SKM-1 (cell line): ENCODE data around the gene CUL2.
"Not testable (repeated sequence)": the region's sequence is repeated elsewhere in the genome, so short reads cannot be mapped to it uniquely, and the experiment has no call there.

ENCODE experiments used
- DNase-seq: peaks from one replicate; lab custom pipeline; 2025; ENCODE audit not compliant: unreplicated experiment; lab: John Stamatoyannopoulos, UW

Gene CUL2

GRCh38 chr10:34981844-34982243, 108.3 kb downstream of the CUL2 start:
- DNase-seq = no peak

- DNase-seq = no peak
Measured at GRCh38 chr10:34979938-34980337, 110.2 kb downstream of the CUL2 start.

- no peak for DNase-seq
Measured at GRCh38 chr10:34978080-34978479, 112.1 kb downstream of the CUL2 start.

- DNase-seq = not testable (repeated sequence)
Measured at GRCh38 chr10:34976380-34976910, 113.7 kb downstream of the CUL2 start.

- DNase-seq = not testable (repeated sequence)
Measured at GRCh38 chr10:34974364-34975065, 115.6 kb downstream of the CUL2 start.

- not testable (repeated sequence) for DNase-seq
Measured at GRCh38 chr10:34973757-34974156, 116.4 kb downstream of the CUL2 start.

- not testable (repeated sequence) for DNase-seq
Measured at GRCh38 chr10:34973121-34973520, 117.0 kb downstream of the CUL2 start.

GRCh38 chr10:34972591-34972990, 117.5 kb downstream of the CUL2 start:
- DNase-seq = not testable (repeated sequence)

GRCh38 chr10:34971606-34972334, 118.4 kb downstream of the CUL2 start:
- not testable (repeated sequence) for DNase-seq

- DNase-seq = no peak
Measured at GRCh38 chr10:34969171-34969570, 121.0 kb downstream of the CUL2 start.

- DNase-seq = no peak
Measured at GRCh38 chr10:34967335-34967880, 122.7 kb downstream of the CUL2 start.

GRCh38 chr10:34966451-34966850, 123.7 kb downstream of the CUL2 start:
- no peak for DNase-seq

- DNase-seq = no peak
Measured at GRCh38 chr10:34966040-34966439, 124.1 kb downstream of the CUL2 start.

GRCh38 chr10:34964166-34964800, 125.9 kb downstream of the CUL2 start:
- no peak for DNase-seq

- no peak for DNase-seq
Measured at GRCh38 chr10:34962866-34963265, 127.3 kb downstream of the CUL2 start.

GRCh38 chr10:34960983-34961382, 129.2 kb downstream of the CUL2 start:
- no peak for DNase-seq

GRCh38 chr10:34959786-34960185, 130.4 kb downstream of the CUL2 start:
- DNase-seq = no peak

- no peak for DNase-seq
Measured at GRCh38 chr10:34959321-34959720, 130.8 kb downstream of the CUL2 start.
